Aorta (tissue), 5 donors: ENCODE results near the gene FGD6. TPM values are rescaled to one million over a fixed set of nuclear protein-coding genes. Genes with fewer than 3 reads are reported as not detected.

Source experiments
- ATAC-seq: fragments of 200-7000 bp; cut with Tn5 transposase; one replicate; pipeline ENCODE4 v1.9.1; 2022; ENCODE audit warnings: moderate library complexity; ENCODE audit not compliant: low FRiP score
- DNase-seq, 2 donors: peaks; one replicate each; pipeline ENCODE4 v3.0.0-alpha.2; 2020
- H3K27ac ChIP-seq, 2 donors: one replicate each; pipeline ENCODE4 v1.5.1; 2013; ENCODE audit warnings: low read length in 2 of 2, mild to moderate bottlenecking in 2 of 2, moderate library complexity in 2 of 2, control low read depth in 1 of 2, inconsistent platforms in 1 of 2, low read depth in 1 of 2
- H3K27me3 ChIP-seq, 2 donors: one replicate each; pipeline ENCODE4 v1.6.1; 2013; ENCODE audit warnings: control low read depth in 1 of 2, low read length in 1 of 2, mild to moderate bottlenecking in 1 of 2, moderate library complexity in 1 of 2; ENCODE audit not compliant: insufficient read depth in 2 of 2, control insufficient read depth in 1 of 2
- H3K36me3 ChIP-seq, 2 donors: one replicate each; pipeline ENCODE4 v1.6.1; 2013; ENCODE audit warnings: control low read depth in 1 of 2, low read length in 1 of 2, mild to moderate bottlenecking in 1 of 2; ENCODE audit not compliant: insufficient read depth in 2 of 2, control insufficient read depth in 1 of 2
- H3K4me1 ChIP-seq, 2 donors: one replicate each; pipeline ENCODE4 v1.6.1; 2013; ENCODE audit warnings: low read length in 2 of 2, control low read depth in 1 of 2, mild to moderate bottlenecking in 1 of 2, moderate library complexity in 1 of 2; ENCODE audit not compliant: insufficient read depth in 2 of 2, control insufficient read depth in 1 of 2
- H3K4me3 ChIP-seq, 2 donors: one replicate each; pipeline ENCODE4 v1.5.1; 2013; ENCODE audit warnings: low read length in 2 of 2, control low read depth in 1 of 2, mild to moderate bottlenecking in 1 of 2
- H3K9me3 ChIP-seq: one replicate; pipeline ENCODE4 v1.6.1; 2013; ENCODE audit warnings: mild to moderate bottlenecking, low read length; ENCODE audit not compliant: control insufficient read depth
- WGBS, 2 donors: extraction: QIAGEN DNeasy Blood & Tissue Kit; methylation state at CpG; one replicate each; pipeline ENCODE4 v1.1.7; 2013; 5-methylcytosine and 5-hydroxymethylcytosine counted together
- intact Hi-C, 2 donors: fragments of 100-400 bp; cut with DNase I; formaldehyde crosslinking; loops; one replicate each; pipeline versions ENCODE4 v1.14.2 to v1.15.0; 2022
- polyA plus RNA-seq, 2 donors: library from polyadenylated mRNA; stranded (reverse); fragments of 200-250 nt; gene quantifications; one replicate each; pipeline ENCODE4 v1.2.3, GENCODE V29; 2013
- total RNA-seq, 2 donors: library from RNA; stranded (reverse); fragmentation: NEBNext Ultra II Directional; extraction: Animal tissue kit (Norgen Biotek cat#: 25700); gene quantifications; one replicate each; pipeline ENCODE4 v1.2.1, GENCODE V29; 2021
- donor health status: healthy with polysubstance abuse.
- donor health status: Bipolar disorder and iron deficiency.
- donor health status: DM: no; HTN: no; CAD: no.
- donor health status: DM: no; HTN: no; CAD: no.
- donor health status: DM: yes; HTN: yes; CAD: no.

FGD6 gene
- total and polyA plus RNA-seq, 4 donors = 0.95 to 15.5 (median 5.1) TPM

DNA sequence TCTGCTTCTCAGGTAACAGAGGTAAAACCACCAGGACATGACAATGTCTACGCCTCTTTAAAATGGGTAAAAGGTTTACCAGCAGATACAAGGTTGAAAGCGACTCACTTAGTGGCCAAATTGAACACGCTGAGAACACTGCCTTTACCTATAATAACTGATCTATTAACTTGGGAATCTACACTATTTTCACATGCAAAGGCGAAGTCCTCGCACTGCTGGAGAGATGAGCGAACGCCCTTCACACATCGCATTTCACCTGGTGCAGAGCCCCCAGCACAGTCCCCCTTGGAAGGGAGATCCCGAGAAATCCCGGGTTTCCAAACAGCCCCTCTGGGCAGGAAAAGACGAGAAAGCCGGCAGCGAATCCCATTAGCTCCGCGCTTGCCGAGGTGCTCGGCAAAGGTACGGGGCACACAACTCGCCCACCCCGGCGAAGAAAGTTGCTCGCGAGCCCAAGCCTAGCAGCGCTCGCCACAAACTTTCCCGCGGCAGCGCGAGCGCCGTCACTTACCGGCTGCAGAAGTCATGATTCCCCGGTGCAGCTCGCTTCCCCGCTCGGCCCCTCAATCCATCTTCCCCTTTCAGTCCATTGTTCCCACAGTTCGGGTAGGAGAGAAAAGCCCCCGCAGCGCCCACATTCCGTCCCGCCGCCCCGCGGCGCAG lies 423 bp downstream of the FGD6 start:
- intact Hi-C loops = loop anchor here (2.0 to 5.0 kb wide), 4 partner anchors 85 to 144 kb away; partner anchors contain the start of gene NR2C1 (in 1 of the 2)
- DNase-seq (no peak), ATAC-seq (no peak)
- 0% methylated on average over 44 to 45 of the region's 45 CpGs for WGBS, 2 donors
- H3K4me1 ChIP-seq = peaks cover 0 to 2% of the 10 kb centered on the region in 2 donors
- no peaks in the 10 kb centered on the region for H3K27me3 ChIP-seq
- H3K4me3 ChIP-seq = peak overlapping the region; percentile 95 to 98
- no peaks in the 10 kb centered on the region for H3K36me3 ChIP-seq
- no peaks in the 10 kb centered on the region for H3K9me3 ChIP-seq
- peak overlapping the region; percentile 30 to 84 for H3K27ac ChIP-seq

DNA sequence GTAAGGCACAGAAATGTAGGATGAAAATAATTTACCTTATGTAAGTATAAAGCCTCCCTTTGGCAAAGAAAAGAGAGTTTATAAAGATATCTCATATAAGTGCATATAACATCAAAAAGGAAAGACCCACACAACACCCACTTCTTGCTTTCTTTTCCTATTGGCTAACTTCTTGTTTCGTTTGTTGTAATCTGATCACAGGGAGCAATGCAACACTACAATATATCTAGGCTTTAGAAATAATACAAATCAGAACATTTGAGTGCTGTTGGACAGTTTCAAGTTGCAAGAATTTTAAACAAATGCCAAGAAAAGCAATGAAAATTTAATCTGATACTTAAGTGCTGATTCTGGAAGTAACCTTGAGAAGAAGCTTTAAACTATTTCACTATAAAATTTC lies 1.3 kb downstream of the FGD6 start:
- intact Hi-C loops = loop anchor here (2.0 to 5.0 kb wide), 4 partner anchors 84 to 143 kb away; partner anchors contain the start of gene NR2C1 (in 1 of the 2)
- WGBS, 2 donors = 0 to 3% methylated on average over 1 of the region's 1 CpG
- H3K27me3 ChIP-seq = no peaks in the 10 kb centered on the region
- H3K27ac ChIP-seq = no peak overlapping the region
- H3K36me3 ChIP-seq = no peaks in the 10 kb centered on the region
- peaks cover 0 to 2% of the 10 kb centered on the region in 2 donors for H3K4me1 ChIP-seq
- ATAC-seq (no peak), DNase-seq (no peak)
- no peaks in the 10 kb centered on the region for H3K9me3 ChIP-seq
- peak overlapping the region; percentile 8 to 95 for H3K4me3 ChIP-seq

DNA sequence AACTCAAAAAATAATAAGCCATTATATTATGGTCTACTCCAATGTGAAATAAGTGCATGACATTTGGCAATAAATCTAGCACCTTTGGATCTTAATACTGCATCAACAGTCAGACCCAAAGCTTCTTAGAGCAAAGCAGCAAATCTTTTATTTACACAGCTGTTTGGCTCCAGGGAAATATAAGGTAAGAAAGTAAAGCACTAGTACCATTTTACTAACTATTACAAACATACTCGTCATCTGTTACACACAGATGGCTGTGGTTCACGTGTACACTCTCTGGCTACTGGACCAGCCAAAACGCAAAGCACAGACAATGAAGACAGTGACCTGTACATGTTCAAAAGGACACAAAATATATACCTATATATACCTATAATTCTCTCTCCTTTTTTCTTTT lies 2.8 kb downstream of the FGD6 start:
- no peaks in the 10 kb centered on the region for H3K27me3 ChIP-seq
- WGBS, 2 donors = 84 to 87% methylated on average over 3 of the region's 3 CpGs
- no peak overlapping the region for H3K4me3 ChIP-seq
- intact Hi-C loops = no loop called here
- ATAC-seq (no peak), DNase-seq (no peak)
- H3K36me3 ChIP-seq = no peaks in the 10 kb centered on the region
- no peak overlapping the region for H3K27ac ChIP-seq
- H3K9me3 ChIP-seq = no peaks in the 10 kb centered on the region
- peaks cover 0 to 2% of the 10 kb centered on the region in 2 donors for H3K4me1 ChIP-seq

DNA sequence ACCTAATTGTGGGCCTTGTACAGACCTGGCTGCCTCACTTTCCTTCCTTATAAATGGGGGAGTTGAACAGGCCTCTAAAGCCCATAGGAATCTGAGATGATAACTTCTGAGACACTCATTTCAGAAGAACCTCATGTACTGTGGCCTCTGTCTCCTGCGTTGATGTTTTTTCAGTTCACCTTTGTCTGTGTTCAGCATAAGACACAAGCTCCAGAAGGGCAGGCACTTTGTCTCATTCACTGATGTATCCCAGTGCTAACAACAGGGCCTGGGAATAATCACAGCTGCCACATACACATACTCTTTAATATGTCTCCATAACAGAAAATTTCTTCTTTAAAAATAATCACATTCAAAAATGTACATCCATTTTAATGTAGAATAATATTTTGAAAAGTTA lies 3.3 kb downstream of the FGD6 start:
- intact Hi-C loops = no loop called here
- Histone ChIP-seq H3K4me3 (no peak overlapping the region), H3K9me3 (no peaks in the 10 kb centered on the region), H3K4me1 (peaks cover 0 to 2% of the 10 kb centered on the region in 2 donors), H3K36me3 (no peaks in the 10 kb centered on the region), H3K27me3 (no peaks in the 10 kb centered on the region), H3K27ac (no peak overlapping the region)
- DNase-seq = no peak
- 98 to 100% methylated on average over 1 of the region's 1 CpG for WGBS, 2 donors
- ATAC-seq = no peak

DNA sequence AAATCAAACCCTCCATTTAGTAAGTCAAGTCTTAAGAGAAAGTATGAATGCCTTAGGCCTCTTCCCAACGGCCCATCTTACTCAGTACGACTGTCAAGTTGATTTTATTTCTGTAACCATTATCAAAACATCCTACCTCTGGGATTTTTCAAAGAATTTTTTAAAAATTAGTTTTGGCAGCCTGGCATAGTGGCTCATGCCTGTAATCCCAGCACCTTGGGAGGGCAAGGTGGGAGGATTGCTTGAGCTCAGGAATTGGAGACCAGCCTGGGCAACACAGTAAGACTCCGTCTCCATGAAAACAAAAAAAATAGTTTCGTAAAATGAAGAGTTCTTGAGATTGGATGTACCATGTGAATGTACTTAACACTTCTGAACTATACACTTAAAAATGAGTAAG lies 4.1 kb downstream of the FGD6 start:
- no peak for ATAC-seq
- no peak overlapping the region for H3K27ac ChIP-seq
- no peaks in the 10 kb centered on the region for H3K27me3 ChIP-seq
- intact Hi-C loops = no loop called here
- no peak overlapping the region for H3K4me3 ChIP-seq
- 84 to 86% methylated on average over 4 of the region's 4 CpGs for WGBS, 2 donors
- H3K36me3 ChIP-seq = no peaks in the 10 kb centered on the region
- H3K9me3 ChIP-seq = no peaks in the 10 kb centered on the region
- no peak for DNase-seq
- H3K4me1 ChIP-seq = peaks cover 0 to 2% of the 10 kb centered on the region in 2 donors

DNA sequence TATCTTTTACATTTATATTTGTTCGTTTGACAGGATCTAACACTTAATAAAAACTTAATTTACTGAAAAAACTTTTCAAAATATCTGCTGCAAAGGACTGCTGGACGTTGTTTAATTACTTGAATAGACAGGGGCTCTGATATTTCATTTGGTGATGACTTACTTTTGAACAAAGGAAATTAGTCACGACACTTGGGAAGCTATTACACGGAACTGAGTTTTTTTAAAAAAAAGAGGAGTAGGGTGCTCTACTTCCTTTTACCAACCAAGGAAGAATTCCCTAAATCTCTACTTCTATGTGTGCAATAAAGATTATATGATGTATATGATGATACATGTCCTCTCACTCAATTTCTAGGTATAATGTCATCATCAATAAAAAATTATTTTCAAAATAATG lies 4.7 kb downstream of the FGD6 start:
- no peaks in the 10 kb centered on the region for H3K36me3 ChIP-seq
- H3K27me3 ChIP-seq = no peaks in the 10 kb centered on the region
- DNase-seq (no peak), ATAC-seq (no peak)
- no peaks in the 10 kb centered on the region for H3K9me3 ChIP-seq
- no peak overlapping the region for H3K4me3 ChIP-seq
- 89 to 93% methylated on average over 4 of the region's 4 CpGs for WGBS, 2 donors
- H3K4me1 ChIP-seq = peaks cover 0 to 2% of the 10 kb centered on the region in 2 donors
- intact Hi-C loops = no loop called here
- H3K27ac ChIP-seq = no peak overlapping the region

DNA sequence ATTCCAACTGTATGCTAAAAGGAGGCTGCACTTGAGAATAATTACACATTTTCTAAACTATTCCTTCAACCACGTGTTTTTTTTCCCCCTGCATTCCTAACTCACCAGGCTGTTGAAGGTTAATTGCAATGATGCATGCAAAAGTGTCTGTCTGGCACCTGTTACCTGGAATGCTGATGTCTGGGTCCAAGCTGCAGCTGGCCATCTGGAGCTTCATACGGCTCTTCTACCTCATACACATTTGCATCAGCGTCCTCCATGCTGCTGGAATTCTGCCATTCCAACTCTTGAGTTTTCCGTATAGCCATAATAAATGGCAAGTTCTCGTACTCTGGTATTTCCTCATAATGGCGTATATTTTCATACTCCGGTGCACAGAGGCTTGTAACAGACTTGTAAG lies 8.6 kb downstream of the FGD6 start:
- Histone ChIP-seq H3K27me3 (no peaks in the 10 kb centered on the region), H3K36me3 (no peaks in the 10 kb centered on the region), H3K9me3 (no peaks in the 10 kb centered on the region), H3K27ac (no peak overlapping the region), H3K4me3 (no peak overlapping the region), H3K4me1 (peaks cover 0 to 13% of the 10 kb centered on the region in 2 donors)
- DNase-seq = no peak
- WGBS, 2 donors = 79 to 85% methylated on average over 7 of the region's 7 CpGs
- no peak for ATAC-seq
- intact Hi-C loops = no loop called here

DNA sequence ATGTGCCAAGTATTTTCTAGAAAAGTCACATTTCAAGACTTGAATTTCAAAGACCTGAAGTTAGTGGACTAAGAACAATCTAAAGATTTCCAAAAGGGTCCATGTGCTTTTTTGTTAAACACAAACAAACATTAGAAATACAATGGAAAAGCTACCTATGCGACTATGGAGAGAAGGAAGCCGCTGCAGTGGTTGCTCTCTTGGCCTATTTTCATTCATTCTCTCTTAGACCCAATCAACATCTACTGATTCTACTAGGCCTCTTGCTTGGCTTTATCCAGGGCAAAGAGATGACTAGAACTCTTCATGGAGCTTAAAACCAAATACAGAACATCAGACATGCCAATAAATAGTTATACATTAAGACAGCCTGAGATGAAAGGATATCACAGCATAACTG lies 9.9 kb downstream of the FGD6 start:
- H3K36me3 ChIP-seq = no peaks in the 10 kb centered on the region
- WGBS, 2 donors = 83 to 93% methylated on average over 2 of the region's 2 CpGs
- DNase-seq (no peak), ATAC-seq (no peak)
- intact Hi-C loops = no loop called here
- H3K4me3 ChIP-seq = no peak overlapping the region
- no peaks in the 10 kb centered on the region for H3K9me3 ChIP-seq
- H3K27ac ChIP-seq = no peak overlapping the region
- H3K27me3 ChIP-seq = no peaks in the 10 kb centered on the region
- H3K4me1 ChIP-seq = peaks cover 0 to 15% of the 10 kb centered on the region in 2 donors

DNA sequence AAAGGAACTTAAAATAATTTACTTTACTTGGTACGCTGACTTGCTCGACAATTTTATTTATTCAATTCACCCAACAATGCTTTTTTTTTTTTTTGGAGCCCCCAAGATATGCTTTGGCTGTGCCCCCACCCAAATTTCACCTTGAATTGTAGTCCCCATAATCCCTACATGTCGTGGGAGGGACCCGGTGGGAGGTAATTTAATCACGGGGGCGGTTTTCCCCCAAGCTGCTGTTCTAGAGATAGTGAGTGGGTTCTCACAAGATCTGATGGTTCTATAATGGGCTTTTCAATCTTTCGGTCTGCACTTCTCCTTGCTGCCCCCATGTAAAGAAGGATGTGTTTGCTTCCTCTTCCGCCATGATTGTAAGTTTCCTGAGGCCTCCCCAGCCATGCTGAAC lies 10.4 kb downstream of the FGD6 start:
- Histone ChIP-seq H3K4me3 (no peak overlapping the region), H3K27ac (no peak overlapping the region), H3K36me3 (no peaks in the 10 kb centered on the region), H3K4me1 (peaks cover 0 to 15% of the 10 kb centered on the region in 2 donors), H3K27me3 (no peaks in the 10 kb centered on the region), H3K9me3 (no peaks in the 10 kb centered on the region)
- ATAC-seq (no peak), DNase-seq (no peak)
- WGBS, 2 donors = 95 to 97% methylated on average over 8 of the region's 8 CpGs
- intact Hi-C loops = no loop called here
